GF-D8 (cell line): ENCODE results near the gene PPP1R1B.

Experiments used
- DNase-seq: peaks from one replicate; lab custom pipeline; 2025; lab: John Stamatoyannopoulos, UW

The PPP1R1B gene

DNA sequence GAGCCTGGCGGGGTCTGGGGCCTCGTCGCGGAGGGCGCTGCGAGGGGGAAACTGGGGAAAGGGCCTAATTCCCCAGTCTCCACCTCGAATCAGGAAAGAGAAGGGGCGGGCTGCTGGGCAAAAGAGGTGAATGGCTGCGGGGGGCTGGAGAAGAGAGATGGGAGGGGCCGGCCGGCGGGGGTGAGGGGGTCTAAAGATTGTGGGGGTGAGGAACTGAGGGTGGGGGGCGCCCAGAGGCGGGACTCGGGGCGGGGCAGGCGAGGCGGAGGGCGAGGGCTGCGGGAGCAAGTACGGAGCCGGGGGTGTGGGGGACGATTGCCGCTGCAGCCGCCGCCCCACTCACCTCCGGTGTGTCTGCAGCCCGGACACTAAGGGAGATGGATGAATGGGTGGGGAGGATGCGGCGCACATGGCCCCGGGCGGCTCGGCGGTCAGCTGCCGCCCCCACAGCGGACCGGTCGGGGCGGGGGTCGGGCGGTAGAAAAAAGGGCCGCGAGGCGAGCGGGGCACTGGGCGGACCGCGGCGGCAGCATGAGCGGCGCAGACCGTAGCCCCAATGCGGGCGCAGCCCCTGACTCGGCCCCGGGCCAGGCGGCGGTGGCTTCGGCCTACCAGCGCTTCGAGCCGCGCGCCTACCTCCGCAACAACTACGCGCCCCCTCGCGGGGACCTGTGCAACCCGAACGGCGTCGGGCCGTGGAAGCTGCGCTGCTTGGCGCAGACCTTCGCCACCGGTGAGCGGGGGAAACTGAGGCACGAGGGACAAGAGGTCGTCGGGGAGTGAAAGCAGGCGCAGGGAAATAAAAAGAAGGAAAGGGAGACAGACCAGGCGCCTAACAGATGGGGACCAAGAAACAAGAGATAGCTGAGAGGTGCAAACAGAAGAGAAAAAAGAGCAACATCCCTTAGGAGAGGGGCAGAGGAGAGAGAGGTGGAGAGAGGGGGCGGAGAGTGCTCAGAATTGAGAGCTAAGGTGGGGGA, 41.5 kb downstream of the PPP1R1B start, which contains the start of gene PNMT:
TSS of gene PNMT (plus strand) at position 509 of the 980 bp plus-strand sequence. CDS start at position 532, 23 bp downstream.
- DNase-seq, result no peak

DNA sequence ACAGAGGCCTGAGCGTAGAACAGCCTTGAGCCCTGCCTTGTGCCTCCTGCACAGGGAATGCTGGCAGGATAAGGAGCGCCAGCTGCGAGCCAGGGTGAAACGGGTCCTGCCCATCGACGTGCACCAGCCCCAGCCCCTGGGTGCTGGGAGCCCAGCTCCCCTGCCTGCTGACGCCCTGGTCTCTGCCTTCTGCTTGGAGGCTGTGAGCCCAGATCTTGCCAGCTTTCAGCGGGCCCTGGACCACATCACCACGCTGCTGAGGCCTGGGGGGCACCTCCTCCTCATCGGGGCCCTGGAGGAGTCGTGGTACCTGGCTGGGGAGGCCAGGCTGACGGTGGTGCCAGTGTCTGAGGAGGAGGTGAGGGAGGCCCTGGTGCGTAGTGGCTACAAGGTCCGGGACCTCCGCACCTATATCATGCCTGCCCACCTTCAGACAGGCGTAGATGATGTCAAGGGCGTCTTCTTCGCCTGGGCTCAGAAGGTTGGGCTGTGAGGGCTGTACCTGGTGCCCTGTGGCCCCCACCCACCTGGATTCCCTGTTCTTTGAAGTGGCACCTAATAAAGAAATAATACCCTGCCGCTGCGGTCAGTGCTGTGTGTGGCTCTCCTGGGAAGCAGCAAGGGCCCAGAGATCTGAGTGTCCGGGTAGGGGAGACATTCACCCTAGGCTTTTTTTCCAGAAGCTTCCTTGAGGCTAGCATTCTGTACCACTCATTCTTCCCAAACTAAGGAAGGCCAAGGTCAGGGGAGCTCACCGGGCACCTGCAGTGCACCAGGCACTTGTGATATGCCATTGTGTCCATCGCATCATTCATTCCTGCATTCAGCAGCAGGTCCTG, 43.4 kb downstream of the PPP1R1B start:
- no peak for DNase-seq

DNA sequence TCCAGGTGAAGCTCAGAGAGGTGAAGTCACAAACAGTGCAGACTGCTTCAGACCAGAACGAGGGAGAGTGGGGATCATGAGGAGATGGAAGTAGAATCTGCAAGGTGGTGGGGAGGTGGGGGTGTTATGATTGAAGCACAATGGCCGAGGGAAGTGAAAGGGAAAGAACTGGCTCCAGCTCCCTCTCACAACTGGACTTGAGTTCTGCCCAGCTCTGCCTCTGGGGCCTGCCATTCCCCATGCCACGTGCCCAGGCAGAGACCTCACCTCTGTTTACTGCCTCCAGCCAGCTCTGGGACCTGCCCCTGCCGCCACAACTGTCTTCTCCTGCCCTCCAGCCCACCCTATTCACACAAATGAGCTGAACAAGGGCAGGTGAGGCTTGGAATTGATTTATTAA, 44.0 kb downstream of the PPP1R1B start:
- DNase-seq, result no peak

DNA sequence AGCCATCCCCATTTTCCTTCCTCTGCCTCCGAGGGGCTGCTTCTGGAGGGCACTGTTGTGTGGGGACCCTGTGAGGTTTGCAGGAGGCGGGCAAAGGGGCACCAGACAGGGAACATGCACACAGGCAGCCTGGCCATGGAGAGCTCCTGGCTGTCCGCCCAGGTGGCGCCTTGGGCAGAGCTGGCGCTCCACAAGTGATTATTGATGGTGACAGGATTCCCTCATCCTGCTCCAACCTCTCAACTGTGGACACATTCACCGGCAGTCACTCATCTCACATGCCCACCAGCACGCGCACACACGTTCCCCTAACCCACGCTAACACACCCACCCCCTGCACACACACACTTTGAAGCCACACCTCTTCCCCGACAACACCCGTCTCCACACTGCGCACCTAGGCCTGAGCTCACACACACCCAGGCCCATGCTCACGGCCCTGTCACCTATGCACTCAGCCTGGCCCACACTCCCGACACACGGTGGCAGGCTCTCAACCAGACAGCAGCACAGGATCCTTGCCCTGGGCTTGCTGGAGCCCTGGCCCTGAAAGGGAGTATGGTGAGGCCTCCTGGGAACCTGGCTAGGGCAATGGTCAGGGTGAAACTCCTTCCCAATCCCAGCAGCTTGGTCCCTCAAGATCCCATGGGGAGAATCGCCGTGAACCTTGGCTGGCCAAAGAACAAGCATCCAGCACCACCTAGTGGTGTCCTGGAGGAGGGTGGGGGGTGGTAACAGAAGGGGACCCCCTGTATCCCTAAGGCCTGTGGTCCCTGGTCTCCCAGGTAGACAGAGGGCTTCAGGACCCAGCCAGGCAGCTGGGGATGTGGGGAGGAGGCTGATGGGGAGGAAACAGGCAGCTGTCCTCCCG, 45.1 kb downstream of the PPP1R1B start:
- no peak for DNase-seq

DNA sequence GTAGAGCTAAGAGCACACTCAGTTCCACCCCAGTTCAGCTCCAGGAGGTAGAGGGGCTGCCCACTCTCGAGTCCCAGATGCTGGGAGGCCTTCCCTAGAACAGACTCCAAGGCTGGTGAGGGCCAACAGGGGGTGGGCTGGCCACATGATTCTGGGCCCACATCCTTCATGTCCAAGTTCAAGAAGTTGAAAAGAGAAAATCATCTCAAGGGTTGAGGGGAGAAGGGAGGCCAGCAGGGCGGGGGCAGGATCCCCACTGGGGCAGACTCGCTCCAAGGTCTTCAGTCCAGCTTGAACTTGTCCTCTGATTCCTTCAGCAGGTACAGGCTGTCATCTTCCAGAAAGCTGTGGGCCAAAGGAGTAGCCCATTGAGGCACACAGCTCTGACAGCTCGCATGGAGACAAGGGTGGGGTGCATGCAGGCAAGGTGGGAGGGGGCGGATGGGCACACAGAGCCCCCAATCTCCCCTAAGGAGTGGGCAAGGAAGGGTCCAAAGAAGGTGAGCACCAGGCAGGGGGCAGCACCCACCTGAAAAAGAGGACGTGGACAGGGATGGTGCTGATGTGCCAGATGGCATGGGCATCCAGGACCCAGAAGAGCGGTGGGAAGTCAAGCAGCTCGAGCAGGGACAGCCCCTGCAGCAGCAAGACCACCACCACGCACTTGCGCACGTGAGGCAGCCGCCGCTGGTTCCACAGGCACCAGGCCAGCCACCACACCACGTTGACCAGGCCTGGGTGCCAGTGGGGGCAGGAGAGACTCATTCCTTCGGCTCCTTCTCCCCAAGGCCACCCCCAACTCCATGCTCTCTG, 46.0 kb downstream of the PPP1R1B start:
- no peak for DNase-seq

DNA sequence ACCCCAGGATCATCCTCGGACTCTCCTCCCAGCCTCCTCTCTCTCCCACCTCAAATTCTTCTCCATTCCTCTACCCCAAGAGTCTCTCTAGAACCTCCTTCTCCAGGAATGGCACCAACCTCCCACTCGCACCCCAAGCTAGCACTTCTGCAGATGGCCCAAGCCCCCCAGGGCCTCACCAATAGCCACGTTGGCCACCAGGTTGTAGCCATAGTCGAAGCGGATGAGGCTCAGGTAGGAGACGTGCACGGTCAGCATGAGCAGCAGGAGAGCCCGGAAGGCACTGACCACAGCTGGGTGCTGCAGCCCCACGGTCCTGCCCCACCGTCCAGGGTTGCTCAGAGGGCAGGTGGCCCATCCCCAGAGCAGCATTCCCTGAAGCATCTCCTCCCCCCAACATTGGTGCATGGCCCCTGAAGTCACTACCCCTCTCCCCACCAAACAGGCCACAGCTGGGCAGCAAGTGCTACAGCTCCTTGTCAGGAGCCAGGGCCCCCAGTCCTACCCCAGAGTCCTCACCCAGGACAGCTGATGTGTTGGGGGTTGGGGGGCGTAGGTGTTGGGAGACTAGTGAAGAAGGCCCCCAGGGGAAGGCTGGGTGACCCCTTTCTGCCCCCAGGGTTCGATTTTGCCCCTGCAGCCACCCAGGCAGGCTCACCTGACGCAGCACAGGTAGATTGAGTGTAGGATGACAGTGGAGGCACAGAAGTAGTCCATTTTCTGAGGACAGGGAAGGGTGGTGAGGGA, 46.8 kb downstream of the PPP1R1B start:
- no peak for DNase-seq

DNA sequence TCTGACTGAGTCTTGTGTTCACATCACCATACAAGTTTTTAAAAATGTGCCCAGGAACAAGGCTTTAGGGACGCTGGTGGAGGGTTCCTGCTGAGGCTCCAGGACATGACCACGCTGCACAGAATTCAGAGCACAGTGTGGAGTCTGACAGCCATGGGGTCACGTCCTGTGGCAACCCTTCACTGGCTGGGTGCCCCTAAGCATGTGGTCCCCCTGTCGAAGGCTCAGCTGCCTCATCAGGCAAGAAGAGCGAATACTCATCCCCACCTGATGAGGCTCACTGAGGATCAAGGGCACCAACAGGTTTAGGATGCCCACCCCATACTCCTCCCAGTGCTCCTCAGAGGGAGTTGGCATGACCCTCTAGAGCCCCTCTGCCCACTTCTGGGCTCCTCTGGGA, 47.4 kb downstream of the PPP1R1B start:
- no peak for DNase-seq

DNA sequence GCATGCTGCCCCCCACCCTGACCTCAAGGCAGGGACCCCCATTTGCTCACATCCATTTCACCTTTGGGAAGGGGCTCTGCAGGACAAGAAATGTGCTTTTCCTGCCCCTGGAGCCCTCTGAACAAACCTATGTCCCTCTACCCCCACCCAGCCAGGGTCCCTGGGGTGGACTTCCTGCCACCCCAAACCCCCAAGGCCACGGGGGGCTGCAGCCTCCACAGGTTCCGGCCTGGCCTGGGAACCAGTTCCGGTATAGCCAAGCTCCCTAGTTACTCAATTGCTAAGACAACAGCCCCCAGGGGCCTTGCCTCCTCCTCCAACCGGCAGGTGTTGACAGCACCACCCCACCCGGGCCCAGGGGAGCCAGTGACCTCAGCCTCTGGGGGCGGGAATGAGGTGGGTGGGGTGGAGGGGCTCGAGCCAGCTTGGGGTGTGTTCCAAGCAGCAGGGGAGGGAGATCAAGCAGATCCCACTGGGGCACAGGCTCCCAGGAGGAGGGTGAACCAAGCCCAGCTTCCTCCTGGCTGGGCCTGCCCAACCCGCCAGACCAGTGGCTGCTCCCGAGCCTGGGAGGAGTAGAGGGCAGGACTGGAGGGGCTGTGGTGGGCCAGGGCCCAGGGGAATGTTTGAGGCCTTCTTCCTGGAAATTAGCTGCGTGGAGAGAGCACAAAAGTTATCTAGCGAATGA, 48.1 kb downstream of the PPP1R1B start:
- peak; percentile 40 for DNase-seq

DNA sequence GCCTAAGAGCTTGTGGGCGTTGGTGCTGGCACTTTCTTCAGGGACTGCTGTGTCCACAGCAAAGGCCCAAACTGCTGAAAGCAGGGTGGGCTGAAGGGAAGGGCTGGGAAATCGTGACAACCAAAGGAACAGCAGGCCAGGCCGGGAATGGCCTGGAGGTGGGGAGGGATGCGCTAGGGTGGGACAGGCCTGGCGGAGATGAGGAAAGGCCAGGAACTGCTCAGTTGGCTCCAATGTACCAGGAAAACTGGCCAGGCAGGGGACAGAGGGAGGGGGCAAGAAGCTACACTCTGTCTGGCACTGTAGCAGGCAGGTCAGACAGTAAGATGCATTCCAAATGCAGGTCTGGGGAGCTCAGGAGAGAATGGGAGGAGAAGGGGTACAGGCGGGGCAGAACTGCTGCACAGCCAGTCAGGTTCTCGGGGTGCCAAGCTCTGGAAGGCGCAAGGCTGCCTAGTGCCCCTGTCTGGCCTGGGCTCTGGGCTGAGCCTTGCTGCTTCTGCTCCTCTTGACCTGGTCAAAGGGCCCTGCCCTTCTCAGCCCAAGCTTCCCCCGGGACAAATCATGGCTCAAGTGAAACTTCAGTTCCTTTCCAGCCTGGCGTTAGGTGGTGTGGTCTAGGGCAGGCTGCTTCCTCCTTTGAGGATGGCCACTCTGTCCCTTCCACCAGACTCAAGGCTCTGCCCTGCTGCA, 48.8 kb downstream of the PPP1R1B start:
- DNase-seq, result no peak

DNA sequence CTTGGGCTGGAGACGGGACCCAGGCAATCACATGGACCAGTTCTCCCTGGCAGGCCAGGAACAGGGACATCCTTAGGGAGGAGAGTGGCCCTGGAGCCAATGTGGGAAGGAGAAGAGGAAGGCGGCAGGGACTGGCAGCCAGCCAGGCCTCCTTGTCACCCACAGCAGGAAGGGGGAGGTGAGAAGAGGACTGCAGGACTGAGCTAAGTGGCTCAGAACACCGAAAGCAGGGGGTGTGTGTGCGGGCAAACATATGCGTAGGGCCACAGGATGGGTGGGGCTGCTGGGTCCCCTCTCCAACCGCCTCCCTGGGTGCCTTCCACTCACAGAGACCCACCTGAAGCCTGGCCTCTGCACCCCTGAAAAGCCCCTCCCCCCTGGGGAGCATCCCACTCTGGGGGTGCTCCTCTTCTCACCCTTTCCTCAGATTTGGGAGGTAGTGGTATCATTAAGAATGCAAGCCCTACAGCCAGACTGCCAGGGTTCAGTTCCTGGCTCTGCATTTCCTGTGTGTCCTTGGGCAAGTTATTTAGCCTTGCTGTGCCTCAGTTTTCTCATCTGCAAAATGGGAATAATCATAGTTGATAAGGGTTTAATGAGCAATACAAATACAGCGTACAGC, 49.6 kb downstream of the PPP1R1B start:
- peak; percentile 71 for DNase-seq

DNA sequence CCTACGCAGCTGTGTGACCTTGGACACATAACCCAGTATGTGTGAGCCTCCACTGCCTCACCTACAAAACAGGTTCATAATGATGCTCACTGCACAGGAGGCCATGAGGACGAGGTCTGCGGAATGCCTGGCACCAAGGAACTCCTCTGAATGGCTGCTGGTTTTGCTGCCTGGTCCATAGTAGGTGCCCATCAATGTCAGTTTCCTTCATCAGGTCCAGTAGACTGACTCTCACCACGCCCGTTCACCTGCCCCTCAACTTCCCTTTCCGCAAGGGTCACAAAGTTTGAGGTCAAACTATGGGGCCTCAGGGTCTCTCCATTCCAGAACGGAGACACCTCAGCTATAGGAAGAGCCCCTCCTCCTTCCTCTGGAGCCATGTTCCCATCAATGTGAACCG, 50.3 kb downstream of the PPP1R1B start:
- no peak for DNase-seq

DNA sequence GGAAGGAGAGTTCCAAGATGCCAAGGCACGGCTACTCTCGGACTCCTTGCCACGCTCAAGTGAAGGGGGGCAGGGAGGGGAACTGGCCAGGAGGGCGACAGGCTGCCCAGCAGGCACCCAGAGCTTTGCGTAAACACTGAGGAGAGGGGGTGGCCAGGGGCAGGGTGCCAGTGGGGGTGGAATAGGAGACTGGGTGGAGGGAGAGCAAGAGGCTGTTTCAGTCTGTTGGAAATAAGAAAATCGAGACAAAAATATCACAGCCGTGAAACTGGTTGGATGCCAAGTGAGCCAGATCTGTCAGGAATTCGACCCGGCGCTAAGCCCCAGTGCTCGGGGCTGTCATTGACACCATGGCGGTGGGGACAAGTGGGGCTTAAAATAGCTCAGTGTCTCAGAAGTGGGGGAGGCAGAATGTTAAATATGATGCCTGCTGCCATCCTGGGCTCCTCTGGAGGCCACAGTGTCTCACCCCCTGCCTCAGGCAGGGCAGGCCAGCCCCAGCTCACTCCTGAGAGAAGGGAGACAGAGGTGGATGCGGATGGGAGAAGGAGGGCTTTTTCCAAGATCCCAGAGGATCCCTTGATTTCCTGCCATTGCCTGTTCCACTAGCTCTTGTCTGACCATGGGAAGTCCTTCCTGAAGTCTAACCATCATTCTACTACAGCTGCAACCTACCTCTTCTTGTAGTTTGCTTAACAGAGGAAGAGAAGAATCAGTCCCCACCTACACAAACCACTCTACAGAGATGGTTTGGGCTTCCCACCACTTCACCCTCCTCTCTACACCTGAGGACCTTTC, 51.0 kb downstream of the PPP1R1B start:
- no peak for DNase-seq

DNA sequence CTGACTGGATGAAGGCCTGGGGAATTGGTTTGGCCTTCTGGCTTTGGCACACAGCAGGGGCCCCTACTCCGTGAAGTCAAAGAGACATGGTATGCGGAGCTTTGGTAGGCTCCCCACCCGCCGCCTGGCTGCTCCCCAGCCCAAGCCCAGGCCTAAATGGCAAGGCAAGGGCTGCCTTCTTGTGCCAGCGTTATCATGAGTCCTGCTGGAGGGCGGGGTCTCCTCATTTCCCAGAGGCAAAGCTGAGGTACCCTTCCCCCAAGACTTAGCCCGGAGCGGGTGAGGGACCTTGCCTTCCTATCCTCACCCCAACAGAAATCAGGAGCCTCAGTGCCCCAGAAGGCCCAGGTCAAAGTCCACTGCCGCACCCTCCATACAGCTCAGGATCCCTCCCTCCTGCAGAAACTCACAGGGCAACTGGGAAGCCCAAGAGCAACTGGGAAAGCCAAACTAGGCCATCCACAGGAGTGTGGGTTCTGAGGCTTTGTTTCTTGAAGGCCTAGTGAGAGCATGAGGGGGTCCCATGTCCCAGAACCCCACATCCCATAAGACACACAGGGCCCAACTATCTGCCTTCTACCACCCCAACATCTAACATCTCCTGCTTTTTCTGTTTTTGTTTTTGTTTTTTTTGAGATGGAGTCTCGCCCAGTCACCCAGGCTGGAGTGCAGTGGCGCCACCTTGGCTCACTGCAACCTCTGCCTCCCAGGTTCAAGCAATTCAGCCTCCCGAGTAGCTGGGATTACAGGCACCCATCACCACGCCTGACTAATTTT, 51.8 kb downstream of the PPP1R1B start:
- no peak for DNase-seq

DNA sequence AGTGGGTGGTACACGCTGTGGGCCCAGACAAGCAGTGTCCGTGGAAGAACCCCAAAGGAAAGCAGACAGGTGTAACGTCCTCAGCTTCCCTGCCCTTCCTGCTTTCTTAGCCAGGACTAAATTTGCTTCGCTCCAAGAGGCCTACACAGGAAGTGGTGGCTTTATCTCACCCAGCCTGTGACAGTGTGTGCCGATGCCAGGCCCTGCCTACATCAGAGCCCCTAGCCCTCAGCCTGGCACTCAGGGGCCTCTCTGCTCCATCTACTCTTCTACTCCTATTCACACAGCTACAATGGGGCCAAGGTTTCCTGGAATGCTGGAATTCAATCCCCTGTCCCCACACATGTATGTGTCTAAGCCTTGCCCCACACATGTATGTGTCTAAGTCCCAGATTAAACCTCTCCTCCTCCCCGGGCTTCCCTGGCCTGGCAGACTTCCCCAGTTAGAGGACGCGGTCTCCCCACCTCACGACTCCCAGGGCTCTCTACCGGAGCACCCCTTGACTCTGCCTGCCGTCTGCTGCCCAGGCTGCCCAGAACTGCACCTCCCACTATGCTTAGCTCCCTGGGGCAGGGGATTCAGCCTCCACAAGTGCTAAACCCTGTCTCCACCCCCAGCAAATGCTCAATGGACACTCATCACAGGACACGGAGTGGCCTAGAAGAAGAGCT, 52.9 kb downstream of the PPP1R1B start:
- DNase-seq, result peak; percentile 61

DNA sequence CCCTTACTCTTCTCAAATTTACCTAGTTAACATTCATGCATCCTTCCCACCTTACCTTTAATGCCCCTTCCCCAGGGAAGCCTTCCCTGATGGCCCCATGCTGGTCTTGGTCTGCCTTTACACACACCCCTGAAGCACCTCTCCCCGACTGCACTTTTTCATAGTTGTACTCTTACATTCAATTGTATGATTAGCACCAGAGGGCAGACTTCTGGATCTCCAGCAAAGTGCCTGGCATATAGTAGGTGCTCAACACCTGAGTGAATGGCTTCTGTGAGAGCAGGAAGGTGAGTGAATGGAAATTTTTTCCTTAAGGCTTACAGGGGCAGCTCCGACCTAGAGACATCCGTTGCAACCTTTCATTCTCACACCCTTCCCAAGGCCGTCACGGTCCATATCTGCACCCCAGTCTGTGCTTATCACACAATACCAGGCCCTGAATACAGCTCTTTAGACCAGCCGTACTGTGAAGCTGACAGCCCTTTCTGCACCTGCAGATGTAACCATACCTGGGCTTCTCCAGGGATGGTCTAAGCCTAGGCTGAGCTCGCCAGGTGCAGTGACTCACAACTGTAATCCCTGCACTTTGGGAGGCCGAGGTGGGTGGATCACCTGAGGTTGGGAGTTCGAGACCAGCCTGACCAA, 56.7 kb downstream of the PPP1R1B start:
- DNase-seq, result no peak
